KMS-11 (cell line): Measurements from ENCODE around the gene POLR2A.

Experiments
- H2AFZ ChIP-seq: fragments of 200-600 bp; sonication (generic); 2 replicates; pipeline ENCODE4 v1.6.1; 2016; ENCODE audit warnings: antibody characterized with exemption, mixed run types, low read depth
- H3K27ac ChIP-seq: fragments of 200-600 bp; sonication (generic); 2 replicates; pipeline ENCODE4 v1.6.1; 2016; ENCODE audit warnings: mild to moderate bottlenecking, mixed run types
- H3K27me3 ChIP-seq: fragments of 200-600 bp; sonication (generic); 2 replicates; pipeline ENCODE4 v1.6.1; 2017; ENCODE audit warnings: mild to moderate bottlenecking, low read depth, mixed run types, moderate library complexity; ENCODE audit not compliant: insufficient read depth
- H3K36me3 ChIP-seq: fragments of 200-600 bp; sonication (generic); 2 replicates; pipeline ENCODE4 v1.6.1; 2017; ENCODE audit warnings: mild to moderate bottlenecking, mixed run types; ENCODE audit not compliant: insufficient read depth
- H3K4me1 ChIP-seq: fragments of 200-600 bp; sonication (generic); 2 replicates; pipeline ENCODE4 v1.6.1; 2016; ENCODE audit warnings: mild to moderate bottlenecking, low read depth, mixed run types; ENCODE audit not compliant: poor library complexity, severe bottlenecking
- H3K4me2 ChIP-seq: fragments of 200-600 bp; sonication (generic); 2 replicates; pipeline ENCODE4 v1.7.0; 2016; ENCODE audit warnings: mild to moderate bottlenecking, mixed run types
- H3K4me3 ChIP-seq: fragments of 200-600 bp; sonication (generic); IDR thresholded peaks from 2 replicates; pipeline ENCODE4 v1.6.1; 2017; ENCODE audit warnings: low read depth, low read length, mixed read lengths; ENCODE audit not compliant: insufficient read depth
- H3K79me2 ChIP-seq: fragments of 200-600 bp; sonication (generic); 2 replicates; pipeline ENCODE4 v1.6.1; 2016; ENCODE audit warnings: low read depth, mixed run types; ENCODE audit not compliant: insufficient read depth
- H3K9ac ChIP-seq: fragments of 200-600 bp; sonication (generic); 2 replicates; pipeline ENCODE4 v1.6.1; 2016; ENCODE audit warnings: mild to moderate bottlenecking, mixed run types
- H4K20me1 ChIP-seq: fragments of 200-600 bp; sonication (generic); 2 replicates; pipeline ENCODE4 v1.6.1; 2016; ENCODE audit warnings: mild to moderate bottlenecking, mixed run types; ENCODE audit not compliant: insufficient read depth
- TF ChIP-seq, protein P1 (sequence below): fragments of 200-600 bp; sonication (generic); conservative IDR thresholded peaks from 2 replicates; pipeline ENCODE4 v1.6.1; 2017; ENCODE audit warnings: low read depth, mild to moderate bottlenecking, antibody characterized with exemption, low read length, moderate library complexity, mixed read lengths

Gene POLR2A

GRCh38 chr17:7465597-7466275 is 18.4 kb upstream of the POLR2A start:
- no peaks in the 10 kb centered on the region for H3K4me1 ChIP-seq
- no peaks in the 10 kb centered on the region for H3K79me2 ChIP-seq
- H3K27me3 ChIP-seq, result no peaks in the 10 kb centered on the region
- no peaks in the 10 kb centered on the region for H3K36me3 ChIP-seq
- TF ChIP-seq, protein P1, sequence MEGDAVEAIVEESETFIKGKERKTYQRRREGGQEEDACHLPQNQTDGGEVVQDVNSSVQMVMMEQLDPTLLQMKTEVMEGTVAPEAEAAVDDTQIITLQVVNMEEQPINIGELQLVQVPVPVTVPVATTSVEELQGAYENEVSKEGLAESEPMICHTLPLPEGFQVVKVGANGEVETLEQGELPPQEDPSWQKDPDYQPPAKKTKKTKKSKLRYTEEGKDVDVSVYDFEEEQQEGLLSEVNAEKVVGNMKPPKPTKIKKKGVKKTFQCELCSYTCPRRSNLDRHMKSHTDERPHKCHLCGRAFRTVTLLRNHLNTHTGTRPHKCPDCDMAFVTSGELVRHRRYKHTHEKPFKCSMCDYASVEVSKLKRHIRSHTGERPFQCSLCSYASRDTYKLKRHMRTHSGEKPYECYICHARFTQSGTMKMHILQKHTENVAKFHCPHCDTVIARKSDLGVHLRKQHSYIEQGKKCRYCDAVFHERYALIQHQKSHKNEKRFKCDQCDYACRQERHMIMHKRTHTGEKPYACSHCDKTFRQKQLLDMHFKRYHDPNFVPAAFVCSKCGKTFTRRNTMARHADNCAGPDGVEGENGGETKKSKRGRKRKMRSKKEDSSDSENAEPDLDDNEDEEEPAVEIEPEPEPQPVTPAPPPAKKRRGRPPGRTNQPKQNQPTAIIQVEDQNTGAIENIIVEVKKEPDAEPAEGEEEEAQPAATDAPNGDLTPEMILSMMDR, result no peak
- no peak overlapping the region for H3K4me2 ChIP-seq
- H3K4me3 ChIP-seq, result no peak overlapping the region
- no peak overlapping the region for H2AFZ ChIP-seq
- no peak overlapping the region for H3K27ac ChIP-seq
- no peak overlapping the region for H3K9ac ChIP-seq
- H4K20me1 ChIP-seq, result no peaks in the 10 kb centered on the region

DNA sequence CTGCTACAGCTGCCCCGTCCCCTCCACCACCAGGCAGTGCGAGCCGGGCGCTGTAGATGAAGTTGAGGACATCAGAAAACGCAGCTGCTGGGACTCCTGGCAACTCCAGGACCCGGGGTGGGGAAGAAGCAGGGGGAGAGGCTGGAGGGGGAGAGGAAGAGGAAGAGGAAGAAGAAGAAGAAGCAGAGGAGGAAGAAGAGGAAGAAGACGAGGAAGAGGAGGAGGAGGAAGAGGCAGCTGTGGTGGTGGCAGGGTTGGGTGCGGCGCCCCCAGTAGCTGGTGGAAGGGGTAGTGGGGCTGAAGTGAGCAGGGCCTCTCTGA is 17.9 kb upstream of the POLR2A start:
- Histone ChIP-seq H3K27me3 (no peaks in the 10 kb centered on the region), H3K4me2 (no peak overlapping the region)

DNA sequence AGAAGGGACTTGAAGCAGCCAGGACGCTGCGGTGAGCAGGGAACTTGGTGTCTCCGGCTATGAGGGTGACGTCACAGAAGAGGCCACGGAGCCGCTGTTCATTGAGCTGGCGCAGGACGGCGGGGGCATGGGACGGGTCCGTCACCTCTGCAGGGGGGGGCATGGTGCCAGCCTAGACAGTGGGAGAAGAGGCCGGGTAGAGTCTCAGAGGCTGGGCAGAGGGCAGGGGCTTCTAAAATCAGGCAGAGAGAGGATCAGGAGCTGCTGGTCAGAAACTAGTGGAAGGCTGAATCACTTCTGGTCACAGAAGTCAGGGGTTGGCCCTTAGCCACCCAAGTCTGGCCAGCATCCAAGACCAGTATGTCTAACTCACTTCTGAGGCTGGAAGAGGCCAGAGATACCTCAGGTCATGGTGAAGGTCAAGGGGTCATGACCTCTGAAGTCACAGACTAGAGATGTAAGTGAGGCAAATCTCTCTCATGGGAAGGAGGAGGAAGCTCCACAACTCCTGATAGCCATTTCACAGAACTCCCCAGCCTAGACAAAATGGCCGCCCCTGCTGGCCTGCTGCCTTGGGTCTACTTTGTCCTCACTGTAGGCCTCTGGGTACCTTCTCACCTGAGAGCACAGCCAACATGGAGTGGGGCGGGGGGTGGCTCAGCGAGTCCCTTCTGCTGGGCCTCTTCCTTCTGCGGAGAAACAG is 17.4 kb upstream of the POLR2A start:
- Histone ChIP-seq H3K27me3 (no peaks in the 10 kb centered on the region), H3K36me3 (no peaks in the 10 kb centered on the region), H3K9ac (no peak overlapping the region), H3K4me3 (no peak overlapping the region), H2AFZ (no peak overlapping the region), H3K27ac (no peak overlapping the region), H3K79me2 (no peaks in the 10 kb centered on the region), H3K4me1 (no peaks in the 10 kb centered on the region), H3K4me2 (no peak overlapping the region), H4K20me1 (no peaks in the 10 kb centered on the region)
- TF ChIP-seq, protein P1, result no peak

More for the DNA sequence above, 17.9 kb upstream of the POLR2A start:
- TF ChIP-seq, protein P1, result no peak
- H3K36me3 ChIP-seq, result no peaks in the 10 kb centered on the region
- H4K20me1 ChIP-seq, result no peaks in the 10 kb centered on the region
- no peaks in the 10 kb centered on the region for H3K79me2 ChIP-seq
- H3K4me3 ChIP-seq, result no peak overlapping the region
- no peak overlapping the region for H3K27ac ChIP-seq
- H3K9ac ChIP-seq, result no peak overlapping the region
- H3K4me1 ChIP-seq, result no peaks in the 10 kb centered on the region
- H2AFZ ChIP-seq, result no peak overlapping the region

- Histone ChIP-seq H3K27me3 (no peaks in the 10 kb centered on the region), H3K79me2 (no peaks in the 10 kb centered on the region), H4K20me1 (no peaks in the 10 kb centered on the region), H3K27ac (no peak overlapping the region), H3K4me1 (no peaks in the 10 kb centered on the region), H3K9ac (no peak overlapping the region), H3K4me3 (no peak overlapping the region), H2AFZ (no peak overlapping the region), H3K36me3 (no peaks in the 10 kb centered on the region), H3K4me2 (no peak overlapping the region)
- TF ChIP-seq, protein P1, result no peak
These were observed 16.7 kb upstream of the POLR2A start for GRCh38 chr17:7467498-7467897.
